SKM-1 treated with dmso at 0.1 percent for 144 hours (cell line): ENCODE results near the gene TSHZ2.
A peak's percentile ranks its signal among the peaks of the same experiment; 100 is the strongest.
"Not testable (repeated sequence)": the region's sequence is repeated elsewhere in the genome, so short reads cannot be mapped to it uniquely, and the experiment has no call there.

Source experiments
- DNase-seq: peaks from one replicate; lab custom pipeline; 2025; ENCODE audit not compliant: unreplicated experiment; lab: John Stamatoyannopoulos, UW

TSHZ2 gene

DNA sequence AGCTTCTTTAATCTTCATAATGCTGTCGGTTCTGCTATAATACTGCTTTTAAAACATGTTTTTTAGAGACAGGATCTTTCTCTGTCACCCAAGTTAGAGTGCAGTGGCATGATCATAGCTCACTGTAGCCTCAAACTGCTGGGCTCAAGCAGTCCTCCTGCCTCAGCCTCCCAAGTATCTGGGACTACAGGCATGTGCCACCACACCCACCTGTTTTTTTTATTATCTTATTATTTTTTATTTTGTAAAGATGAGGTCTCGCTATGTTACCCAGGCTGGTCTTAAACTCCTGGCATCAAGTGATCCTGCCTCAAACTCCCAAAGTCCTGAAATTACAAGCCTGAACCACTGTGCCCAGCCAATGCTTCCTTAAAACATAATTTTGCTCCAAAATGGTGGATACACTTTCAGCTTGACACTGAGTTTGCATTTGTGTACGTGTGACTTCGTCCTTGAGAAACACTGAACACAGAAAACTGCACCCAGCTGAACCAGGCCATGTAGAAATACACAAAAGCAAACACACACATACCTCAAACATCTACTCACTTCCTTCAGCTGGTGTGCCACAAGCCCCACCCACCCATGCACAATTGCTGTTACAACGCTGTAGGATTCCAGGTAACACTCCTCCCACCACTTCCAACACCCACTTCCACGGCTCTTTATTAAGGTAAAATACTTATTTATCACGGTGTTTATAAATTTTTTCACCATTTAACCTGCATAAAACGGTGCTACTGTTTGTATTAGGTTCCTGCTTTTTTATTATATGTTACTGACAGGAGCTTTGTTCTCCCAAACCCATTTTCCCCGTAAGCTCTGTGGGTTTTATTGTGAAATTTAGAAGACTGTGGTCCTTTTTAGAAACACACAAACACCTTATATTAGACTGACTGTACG is 109.1 kb downstream of the TSHZ2 start:
- no peak for DNase-seq

DNA sequence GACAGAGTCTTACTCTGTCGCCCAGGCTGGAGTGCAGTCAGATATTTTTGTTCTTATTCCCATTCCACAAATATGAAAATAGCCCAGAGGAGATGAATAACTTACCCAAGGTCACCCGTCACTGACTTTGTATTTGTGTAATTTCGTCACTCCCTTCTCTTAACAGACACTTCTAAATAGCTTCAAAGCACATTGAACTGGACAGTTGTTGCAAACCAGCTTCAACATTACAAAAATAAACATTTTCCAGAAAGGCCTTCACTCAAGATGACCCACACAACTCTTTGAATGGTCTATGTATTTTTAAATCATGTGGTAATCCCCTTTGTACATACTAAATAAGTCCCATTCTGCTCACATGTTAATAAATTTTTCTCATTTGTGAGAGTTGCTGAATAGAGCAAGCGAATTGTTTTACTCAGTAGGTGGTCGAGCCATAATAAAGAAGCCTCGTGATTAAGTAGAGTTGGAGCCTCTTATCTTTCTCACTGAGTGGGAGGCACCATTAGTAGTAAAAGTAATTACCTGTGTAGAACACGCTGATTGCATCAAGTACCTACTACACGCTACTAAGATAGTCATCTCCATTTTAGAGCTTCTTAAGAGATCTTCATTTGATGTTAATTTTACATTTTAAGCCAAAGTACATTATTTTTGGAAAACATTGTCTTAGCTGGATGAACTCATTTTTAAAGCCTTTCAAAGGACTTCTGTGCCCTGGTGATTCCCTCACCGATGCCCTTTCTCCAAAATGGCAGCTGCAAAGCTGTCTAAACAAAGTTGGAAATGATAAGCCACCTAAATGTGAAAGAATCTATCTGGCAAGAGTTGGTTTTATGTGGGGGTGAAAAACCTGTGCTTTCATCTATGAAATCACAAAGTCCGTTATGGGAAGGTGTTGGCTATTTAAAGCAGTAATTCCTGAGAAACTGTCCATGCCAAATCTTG is 110.0 kb downstream of the TSHZ2 start:
- no peak for DNase-seq

DNA sequence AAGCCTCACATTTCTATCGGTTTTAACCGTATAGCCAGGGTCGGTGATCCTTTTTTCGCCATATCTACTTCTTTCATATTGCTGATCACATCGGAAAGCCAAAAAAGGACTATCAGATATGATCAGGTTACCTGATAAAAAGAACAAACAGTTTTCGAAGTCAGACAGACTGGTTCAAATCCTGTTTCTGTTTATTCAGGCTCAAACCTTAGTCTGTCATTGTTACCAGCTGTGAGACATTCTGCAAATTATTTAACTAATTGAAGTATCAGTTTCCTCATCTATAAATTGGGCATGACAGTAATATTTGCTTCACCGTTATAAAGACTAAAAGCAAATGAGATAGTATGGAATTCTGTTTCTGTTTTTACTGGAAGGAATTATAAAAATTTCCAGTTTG is 111.3 kb downstream of the TSHZ2 start:
- DNase-seq = no peak

DNA sequence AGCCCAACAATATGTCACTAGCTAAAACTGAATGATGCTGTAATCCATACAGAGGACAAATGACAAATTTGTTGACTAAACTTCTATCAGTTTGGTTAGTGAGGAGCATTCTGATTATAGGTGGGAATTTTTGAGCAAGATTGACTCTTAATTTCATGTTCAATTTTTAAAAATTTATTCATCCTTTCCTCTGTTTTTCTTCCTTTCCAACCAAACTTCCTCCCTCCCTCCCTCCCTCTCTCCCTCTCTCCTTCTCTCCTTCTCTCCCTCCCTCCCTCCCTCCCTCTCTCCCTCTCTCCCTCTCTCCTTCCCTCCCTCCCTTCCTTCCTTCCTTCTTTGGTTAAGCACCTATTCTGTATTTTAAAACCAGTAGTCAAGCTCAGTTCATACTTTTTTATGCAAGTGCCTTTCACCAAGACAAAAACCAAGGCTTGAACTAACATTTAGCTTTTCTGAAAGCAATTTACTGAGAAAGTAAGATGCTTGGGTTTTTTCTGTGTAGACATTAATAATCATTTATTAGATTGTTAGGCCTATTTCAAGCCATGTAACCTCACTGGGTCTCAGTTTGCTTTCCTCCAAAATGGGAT is 112.3 kb downstream of the TSHZ2 start:
- DNase-seq = no peak

DNA sequence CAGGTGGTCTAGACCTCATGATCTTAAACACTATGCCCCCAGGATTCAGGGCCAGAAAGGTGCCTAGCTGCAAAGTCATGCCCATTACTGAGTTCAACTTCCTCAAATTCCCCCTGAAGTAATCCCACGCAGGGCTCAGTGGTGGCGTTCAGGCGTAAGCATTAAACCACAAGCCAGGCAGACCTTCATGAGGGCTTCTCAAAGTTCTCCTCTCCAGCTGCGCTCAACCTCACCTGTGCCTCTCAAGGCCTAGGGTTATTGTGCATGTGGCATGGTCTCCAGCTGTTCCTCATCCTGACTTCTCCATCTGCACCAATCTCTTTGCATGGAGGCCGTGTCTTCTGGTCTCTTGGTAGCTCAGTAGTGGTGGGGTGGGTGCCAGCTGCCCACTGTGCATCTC is 113.6 kb downstream of the TSHZ2 start:
- peak; percentile 7 for DNase-seq

DNA sequence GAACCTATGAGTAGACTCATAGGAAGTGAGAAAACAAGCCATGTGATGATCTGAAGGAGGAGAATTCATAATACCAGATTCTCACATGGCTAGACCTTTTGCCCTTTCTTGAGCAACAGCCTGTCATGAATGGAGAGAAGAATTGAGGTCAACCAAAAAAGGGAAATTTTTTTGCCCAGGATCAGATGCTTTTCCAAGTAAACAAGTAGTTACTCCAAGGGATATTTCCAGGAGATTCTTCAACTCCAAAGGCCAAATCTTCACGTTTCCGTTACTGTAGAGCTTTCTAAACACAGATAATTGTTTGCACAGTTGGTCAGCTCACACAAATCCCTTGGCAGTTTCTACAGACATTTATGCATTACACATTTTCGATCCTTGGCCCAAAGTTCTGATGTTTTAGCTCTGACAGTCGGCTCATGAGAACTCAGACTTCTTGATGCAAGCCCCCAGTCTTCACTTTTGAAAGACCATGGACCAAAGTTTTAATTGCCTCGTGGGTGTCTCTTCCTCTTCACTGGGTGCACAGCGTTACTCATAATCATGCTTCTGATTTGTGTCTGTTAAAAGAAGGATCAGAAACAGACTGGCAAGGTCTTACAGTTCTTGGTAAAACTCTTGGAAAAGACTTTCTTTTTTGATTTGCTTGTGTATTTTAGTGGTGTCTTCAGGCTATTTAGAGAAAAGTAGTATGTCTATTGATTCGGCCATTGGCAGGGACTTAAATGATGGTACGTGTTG is 115.0 kb downstream of the TSHZ2 start:
- DNase-seq = no peak

DNA sequence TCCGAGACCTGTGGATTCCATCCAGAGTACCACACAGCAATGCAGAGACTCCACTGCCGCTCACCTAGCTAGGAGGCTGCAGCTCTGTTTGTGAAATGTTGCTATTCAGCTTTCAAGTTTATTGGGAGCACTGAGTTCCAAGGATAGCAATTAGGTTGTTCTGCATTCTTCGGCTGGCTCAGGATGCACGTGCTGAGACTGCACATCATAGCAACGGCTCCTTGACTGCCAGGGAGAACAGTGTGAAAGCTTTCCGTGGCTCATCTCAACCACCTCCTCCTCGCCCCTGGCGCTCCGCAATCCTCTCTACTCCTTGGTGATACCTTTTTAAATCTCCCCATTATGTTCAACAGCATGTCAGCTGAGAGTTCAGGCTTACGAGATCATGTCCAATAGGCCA is 116.6 kb downstream of the TSHZ2 start:
- no peak for DNase-seq

DNA sequence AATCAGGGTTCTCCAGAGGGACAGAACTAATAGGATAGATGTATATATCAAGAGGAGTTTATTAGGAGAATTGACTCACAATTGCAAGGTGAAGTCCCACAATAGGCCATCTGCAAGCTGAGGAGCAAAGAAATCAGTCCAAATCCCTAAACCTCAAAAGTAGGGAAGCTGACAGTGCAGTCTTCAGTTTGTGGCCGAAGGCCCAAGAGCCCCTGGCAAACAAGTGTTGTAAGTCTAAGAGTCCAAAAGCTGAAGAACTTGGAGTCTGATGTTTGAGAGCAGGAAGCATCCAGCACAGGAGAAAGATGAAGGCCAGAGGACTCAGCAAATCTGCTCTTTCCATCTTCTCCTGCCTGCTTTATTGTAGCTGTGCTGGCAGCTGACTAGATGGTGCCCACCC is 117.7 kb downstream of the TSHZ2 start:
- DNase-seq = not testable (repeated sequence)

DNA sequence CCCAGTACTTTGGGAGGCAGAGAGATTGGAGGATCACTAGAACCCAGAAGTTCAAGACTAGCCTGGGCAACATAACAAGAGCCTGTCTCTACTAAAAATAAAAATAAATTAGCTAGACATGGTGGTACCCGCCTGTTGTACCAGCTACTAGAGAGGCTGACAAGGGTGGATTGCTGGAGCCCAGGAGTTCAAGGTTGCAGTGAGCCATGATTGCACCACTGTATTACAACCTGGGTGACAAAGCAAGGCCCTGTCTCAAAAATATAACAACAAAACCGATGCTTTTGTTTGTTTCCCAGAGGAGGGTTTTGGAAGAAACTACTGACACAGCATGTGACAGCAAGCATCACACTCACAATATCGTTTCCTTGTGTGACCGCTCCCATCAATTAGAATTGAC is 119.6 kb downstream of the TSHZ2 start:
- DNase-seq = no peak

DNA sequence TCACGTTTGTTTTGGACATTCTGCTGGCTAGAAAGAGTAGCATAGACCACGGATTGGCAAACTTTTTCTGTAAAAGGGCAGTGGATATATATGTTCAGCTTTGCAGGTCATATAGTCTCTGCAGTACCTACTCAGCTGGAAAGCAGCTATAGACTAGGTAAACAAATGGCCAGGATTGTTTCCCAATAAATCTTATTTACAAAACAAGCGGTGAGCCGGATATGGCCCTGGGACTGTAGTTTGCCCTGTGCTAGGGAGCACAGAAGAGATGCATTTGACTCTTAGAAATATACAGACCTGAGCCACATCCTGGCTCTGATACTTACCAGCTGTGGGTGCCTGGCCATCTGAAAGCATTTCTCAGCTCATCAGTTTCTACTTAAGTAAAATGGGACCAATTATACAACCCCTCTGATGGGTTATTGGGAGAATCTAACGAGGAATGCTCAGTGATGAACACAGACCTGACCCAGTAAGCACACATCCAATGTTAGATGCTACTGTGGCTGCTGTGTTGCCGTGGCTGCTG is 120.7 kb downstream of the TSHZ2 start:
- DNase-seq = no peak

DNA sequence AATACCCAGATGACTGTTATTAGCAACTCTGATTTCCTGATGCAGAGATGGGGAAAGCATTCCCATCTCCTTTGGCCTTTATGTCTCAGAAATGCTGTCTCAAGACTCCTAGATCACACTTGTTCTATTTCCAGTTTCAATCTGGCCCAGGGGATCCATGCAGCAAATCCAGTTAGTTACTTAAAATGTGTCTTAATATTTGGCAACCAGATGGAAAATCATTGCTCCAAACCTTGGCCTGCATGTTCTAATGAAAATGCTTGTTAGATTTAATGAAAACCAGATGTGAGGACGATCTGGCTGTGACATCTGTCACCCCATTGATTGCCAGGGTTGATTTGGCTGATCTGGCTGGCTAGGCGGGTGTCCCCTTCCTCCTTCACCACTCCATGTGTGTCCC is 125.2 kb downstream of the TSHZ2 start:
- DNase-seq = no peak

DNA sequence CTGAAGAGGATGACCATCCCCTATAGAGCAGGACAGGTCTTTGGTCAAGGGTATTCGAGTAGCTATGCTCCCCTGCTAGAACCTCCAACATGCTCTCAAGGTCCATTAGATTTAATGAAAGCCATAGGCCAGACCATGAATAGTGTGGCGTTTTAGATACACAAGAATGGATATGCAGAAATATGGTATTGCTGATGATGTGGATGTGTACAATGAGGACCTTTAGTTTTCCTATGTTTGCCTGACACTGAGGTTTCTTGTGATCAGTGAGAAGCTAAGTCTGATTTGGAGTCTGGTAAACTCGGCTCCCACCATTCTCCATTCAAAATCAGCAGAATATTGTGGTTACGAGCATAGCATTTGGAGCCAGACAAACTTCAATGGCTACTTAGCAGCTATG is 125.6 kb downstream of the TSHZ2 start:
- no peak for DNase-seq

DNA sequence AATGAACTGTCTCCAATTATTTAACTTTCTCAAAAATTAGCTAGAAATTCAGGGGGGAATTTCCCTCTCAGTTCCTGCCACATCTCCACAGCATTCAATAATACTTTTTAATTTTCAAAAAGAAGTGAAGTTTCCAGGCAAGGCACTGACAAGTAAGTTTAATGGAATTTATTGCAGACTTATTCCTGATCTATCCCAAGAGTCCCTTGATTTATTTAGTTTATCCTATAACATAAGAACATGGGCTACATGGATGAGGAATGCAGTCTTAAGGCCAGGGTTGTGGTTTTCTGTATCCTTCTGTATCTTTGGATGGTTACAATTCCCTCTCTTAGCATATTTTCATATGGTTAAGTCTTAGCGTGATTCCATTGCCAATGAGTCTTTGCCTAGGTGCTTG is 126.5 kb downstream of the TSHZ2 start:
- no peak for DNase-seq

DNA sequence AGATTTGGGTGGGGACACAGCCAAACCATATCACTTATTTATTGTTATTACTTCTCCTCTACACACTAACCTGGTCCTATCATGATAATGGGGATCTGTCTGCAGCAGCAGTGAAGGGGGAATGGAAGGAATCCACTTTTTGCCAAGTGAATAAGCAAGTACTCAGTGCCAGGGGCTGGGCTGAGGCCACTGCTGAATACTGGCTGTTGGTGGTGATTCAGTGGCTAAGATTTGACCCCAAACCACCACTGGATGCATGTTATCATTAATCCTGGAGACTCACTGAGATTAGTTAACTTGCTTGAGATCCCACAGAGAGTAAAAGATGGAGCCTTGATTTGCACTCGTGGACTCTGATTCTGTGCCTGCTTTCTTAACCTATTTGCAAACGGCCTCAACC is 127.7 kb downstream of the TSHZ2 start:
- no peak for DNase-seq

DNA sequence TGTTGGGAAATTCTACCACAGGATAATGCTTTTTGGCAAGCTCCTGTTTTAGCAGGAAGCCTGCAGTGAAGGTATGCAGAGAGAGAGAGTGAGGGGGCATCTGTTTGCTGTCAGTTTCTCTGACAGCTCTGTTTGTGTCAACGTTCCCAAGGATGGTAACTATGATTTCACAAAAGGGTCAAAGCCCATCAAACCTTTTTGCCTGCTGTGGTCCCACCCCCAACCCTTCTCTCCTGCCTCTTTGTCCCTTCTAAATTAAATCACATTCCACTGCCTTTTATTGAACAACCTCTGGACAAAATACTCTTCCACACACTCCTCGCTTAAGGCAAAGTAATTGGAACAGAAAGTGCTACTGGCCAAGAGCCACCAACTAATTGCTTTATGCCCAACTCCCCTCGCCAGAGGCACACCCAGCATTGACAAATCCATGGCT is 128.3 kb downstream of the TSHZ2 start:
- no peak for DNase-seq

DNA sequence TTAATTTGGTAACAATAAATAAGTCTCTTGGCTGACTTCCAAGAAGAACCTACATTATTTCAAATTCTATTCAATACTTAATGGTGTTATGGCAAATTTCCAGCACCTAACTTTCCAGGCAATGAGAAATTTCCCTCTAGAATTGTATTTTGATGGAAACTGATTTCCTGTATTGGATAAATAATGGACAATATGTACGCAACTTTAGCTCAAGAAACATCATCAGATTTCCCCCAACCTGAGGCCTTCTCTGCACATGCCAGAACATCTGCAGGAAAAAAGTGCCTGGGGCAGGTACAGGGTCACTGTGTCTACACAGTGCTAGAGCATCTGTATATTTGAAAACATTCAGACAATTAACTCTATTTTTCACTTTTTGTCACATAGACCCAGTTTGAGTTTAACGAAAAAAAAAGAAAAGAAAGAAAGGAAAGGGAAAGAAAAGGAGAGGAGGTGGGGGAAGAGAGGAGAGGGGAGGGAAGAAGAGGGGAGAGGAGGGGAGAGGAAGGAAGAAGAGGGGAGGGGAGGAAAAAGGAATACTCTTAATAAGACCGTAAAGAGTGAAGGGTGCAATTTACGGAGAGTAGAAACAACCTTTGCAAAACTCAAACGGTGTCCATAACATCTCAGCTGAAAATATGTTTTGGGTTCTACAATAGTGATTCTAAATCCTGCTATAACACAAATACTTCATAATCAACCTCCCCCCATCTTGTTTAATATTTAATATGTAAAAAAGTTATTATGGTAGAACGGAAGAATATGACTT is 130.0 kb downstream of the TSHZ2 start:
- no peak for DNase-seq

DNA sequence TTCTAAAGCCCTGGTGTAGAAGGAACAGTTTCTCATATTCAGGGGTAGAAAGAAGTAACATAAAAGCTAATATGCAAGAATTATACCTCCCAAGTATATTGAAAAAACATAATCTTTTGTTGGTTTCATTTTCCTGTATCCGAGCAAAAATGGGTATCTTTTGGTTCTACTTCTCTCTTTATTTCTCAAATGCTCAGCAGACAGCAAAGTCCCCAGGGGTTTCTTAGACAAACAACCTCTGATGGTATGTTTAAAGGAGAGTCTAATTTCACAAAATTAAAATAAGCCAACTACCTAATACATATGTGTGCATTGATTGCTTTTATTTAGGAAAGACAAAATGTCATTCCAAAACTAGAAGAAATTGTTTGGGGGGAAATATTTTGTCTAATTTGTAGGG is 131.0 kb downstream of the TSHZ2 start:
- no peak for DNase-seq

DNA sequence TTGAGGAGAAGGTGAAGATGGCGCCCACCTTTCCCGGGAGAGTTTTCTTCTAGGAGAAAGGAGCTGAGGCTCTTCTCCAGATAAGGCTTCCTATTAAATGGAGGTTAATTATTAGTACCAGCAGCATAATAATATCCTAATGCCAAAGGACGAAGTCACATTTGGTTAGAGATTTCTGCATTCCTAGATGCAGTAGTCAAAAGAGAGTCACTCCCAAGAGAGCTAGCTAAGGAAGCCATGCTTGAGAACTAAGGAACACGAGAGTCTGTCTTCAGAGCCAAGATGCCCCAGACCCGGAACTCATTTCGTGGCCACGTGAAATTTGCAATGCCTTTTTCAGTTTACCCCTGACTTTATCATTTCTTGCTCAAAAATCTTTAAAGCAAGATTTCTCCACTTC is 132.7 kb downstream of the TSHZ2 start:
- DNase-seq = no peak

DNA sequence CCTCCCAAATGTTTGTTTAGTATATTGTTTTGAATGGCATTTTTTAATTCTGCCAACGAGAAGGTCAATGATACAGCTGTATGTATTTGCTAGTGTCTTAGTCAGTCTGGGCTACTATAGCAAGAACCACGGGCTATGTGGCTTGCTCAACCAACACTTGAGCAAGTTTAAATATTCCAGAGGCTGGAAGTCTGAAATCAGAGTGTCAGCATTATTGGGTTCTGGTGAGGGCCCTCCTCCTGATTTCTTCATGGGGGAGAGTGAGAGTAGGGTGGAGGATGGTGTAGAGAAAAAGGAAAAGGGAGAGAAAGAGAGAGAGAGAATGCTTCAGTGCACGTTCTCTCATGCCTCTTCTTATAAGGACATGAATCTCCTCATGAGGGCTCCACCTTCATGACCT is 144.6 kb downstream of the TSHZ2 start:
- DNase-seq = no peak

DNA sequence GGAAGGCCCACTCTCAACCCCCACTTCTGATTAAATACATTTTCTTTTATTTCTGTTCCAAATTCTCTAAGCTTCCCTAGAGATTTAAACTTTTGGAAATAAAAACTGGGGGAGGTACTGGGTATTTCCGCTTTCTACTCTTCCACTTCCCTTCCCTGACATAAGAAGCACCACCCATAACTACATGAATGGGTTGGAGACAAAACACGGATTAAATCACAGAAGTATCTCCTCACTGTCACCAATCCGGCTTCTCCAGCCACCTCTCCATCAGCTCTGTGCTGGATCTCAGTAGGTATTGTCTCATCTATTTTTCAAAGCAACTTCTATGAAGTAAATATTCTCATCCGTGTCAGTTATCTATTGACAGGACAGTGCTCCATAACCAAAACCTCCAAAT is 150.7 kb downstream of the TSHZ2 start:
- DNase-seq = no peak
